Neural cell (in vitro differentiated cells): ENCODE results near the gene PPP3CA.

ENCODE experiments used
- CTCF ChIP-seq: fragments of 450-650 bp; IDR thresholded peaks from 2 replicates; pipeline ENCODE4 v1.5.1; 2014; ENCODE audit warnings: antibody characterized with exemption, mild to moderate bottlenecking, moderate library complexity; ENCODE audit not compliant: poor library complexity, severe bottlenecking
- EP300 ChIP-seq: fragments of 450-650 bp; conservative IDR thresholded peaks from 2 replicates; pipeline ENCODE4 v1.6.1; 2014; ENCODE audit warnings: antibody characterized with exemption, mild to moderate bottlenecking, moderate library complexity; ENCODE audit not compliant: poor library complexity, severe bottlenecking
- POLR2AphosphoS5 ChIP-seq: IDR thresholded peaks from 2 replicates; pipeline ENCODE4 v1.6.1; 2012
- REST ChIP-seq: IDR thresholded peaks from 2 replicates; pipeline ENCODE4 v1.6.1; 2012; ENCODE audit warnings: borderline replicate concordance

DNA sequence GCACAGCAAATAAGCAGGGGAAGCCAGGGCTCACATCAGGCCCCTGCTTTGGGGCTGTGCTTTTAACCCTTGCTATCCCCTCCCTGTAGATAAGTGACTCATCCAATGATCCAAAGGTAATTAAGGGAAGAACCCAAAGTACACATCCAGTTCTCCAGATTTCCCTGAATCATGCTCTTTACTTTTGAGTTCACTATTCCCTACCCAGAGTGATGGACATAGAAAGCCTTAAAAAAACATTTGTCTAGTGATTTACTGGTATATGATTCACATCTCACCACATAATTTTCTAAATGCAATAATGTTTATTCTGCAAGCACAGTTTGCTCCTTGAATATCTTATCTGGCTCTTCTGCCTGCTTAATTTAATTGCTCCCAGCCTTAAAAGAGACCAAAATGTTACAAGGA is 136.2 kb downstream of the PPP3CA start:
- TF ChIP-seq CTCF (no peak), REST (no peak), EP300 (no peak), POLR2AphosphoS5 (no peak)
